Measurements from ENCODE around the gene PGF. TPM values are rescaled to one million over a fixed set of nuclear protein-coding genes. Genes with fewer than 3 reads are reported as not detected.

The PGF gene
- total RNA-seq, 1 experiment from 2014 or later: 0.71 TPM

DNA sequence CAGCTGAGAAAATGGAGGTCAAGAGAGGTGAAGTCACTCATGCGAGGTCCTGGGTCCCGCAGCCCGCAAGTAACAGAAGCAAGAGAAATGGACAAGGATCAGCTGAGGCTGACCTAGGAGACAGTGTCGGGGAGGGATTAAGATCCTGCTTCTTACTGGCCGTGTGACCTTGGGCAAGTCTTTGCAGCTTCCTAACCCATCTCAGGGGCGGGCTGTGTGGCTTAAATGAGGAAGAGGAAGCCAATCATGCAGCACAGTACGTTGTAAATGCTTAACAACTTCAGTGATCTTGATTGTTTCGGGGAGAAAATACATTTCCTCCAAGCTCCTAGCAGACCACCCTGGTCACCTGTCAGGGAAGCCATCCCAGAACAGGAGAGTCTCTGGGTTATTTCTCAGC lies 7.1 kb upstream of the PGF start:
- no peak for DNase-seq (ENCODE audit: low read depth)
- in situ Hi-C loops (cut with HindIII; ENCODE audit: low pct_unique_long_range_greater_than_20kb, low sequenced_read_pairs): no loop called here

DNA sequence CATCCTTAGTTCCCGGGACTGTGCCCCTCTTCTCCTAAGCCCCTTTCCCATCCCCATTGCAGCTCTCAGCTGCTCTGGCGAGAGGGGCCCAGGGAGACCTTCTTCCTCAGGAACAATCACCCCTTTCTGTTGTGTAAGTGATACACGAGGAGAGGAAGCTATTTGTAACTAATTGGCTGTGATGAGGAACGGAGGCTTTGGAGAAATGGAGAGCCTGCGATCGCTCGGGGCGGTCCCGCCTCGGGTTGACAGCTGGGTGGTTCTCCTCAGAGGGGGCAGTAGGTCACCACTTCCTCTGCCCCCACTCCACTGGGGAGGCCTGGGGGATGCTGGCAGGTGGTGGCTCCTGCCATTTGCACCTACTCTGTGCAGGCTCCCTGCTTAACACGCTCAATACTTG lies 6.6 kb upstream of the PGF start:
- in situ Hi-C loops (cut with HindIII; ENCODE audit: low pct_unique_long_range_greater_than_20kb, low sequenced_read_pairs): no loop called here
- no peak for DNase-seq (ENCODE audit: low read depth)

DNA sequence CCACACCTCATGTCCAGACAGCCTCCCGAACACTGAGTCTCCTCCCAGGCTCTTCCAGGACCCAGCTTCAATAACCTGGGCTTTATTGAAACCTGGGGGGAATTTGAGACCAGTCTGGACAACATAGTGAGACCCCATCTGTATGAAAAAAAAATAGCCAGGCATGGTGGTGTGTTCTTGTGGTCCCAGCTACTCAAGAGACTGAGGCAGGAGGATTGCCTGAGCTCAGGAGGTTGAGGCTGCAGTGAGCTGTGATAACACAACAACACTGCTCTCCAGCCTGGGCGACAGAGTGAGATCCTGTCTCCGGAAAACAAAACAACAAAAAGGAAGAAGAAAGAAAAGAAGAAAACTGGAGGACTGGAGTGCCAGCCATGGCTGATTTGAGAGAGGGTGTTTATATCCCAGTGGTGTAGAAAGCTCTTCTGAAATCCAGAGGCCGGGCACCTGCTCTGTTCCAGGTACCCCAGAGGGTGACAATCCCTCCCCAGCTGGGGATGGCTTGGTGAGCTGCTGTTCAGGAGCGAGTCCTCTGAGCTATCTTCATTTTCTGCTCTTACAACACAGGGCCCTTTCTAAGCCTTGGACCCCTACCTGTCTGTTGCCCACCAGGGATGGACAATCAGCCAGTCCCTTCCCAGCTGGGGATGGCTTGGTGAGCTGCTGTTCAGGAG lies 6.0 kb upstream of the PGF start:
- in situ Hi-C loops (cut with HindIII; ENCODE audit: low pct_unique_long_range_greater_than_20kb, low sequenced_read_pairs): no loop called here
- DNase-seq (ENCODE audit: low read depth): no peak

GRCh38 chr14:74960736-74961135 lies 5.3 kb upstream of the PGF start:
- in situ Hi-C loops (cut with HindIII; ENCODE audit: low pct_unique_long_range_greater_than_20kb, low sequenced_read_pairs): no loop called here
- no peak for DNase-seq (ENCODE audit: low read depth)

GRCh38 chr14:74959596-74960180 lies 4.3 kb upstream of the PGF start:
- DNase-seq (ENCODE audit: low read depth): no peak
- in situ Hi-C loops (cut with HindIII; ENCODE audit: low pct_unique_long_range_greater_than_20kb, low sequenced_read_pairs): no loop called here

- in situ Hi-C loops (cut with HindIII; ENCODE audit: low pct_unique_long_range_greater_than_20kb, low sequenced_read_pairs): no loop called here
- no peak for DNase-seq (ENCODE audit: low read depth)
These were observed 1.1 kb upstream of the PGF start for GRCh38 chr14:74956280-74957072.

DNA sequence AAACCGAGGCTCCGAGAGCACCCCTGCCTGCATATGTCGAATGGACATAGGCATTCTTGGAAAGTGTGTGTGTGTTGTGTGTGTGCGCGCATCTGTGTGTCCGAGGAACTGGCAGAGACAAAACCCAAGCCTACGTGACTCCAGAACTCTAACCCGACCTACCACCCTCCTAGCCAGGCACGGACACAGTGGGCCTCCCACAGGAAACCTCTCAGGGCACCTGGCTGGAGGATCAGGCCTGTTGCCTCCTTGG lies 556 bp upstream of the PGF start:
- in situ Hi-C loops (cut with HindIII; ENCODE audit: low pct_unique_long_range_greater_than_20kb, low sequenced_read_pairs): no loop called here
- DNase-seq (ENCODE audit: low read depth): no peak

DNA sequence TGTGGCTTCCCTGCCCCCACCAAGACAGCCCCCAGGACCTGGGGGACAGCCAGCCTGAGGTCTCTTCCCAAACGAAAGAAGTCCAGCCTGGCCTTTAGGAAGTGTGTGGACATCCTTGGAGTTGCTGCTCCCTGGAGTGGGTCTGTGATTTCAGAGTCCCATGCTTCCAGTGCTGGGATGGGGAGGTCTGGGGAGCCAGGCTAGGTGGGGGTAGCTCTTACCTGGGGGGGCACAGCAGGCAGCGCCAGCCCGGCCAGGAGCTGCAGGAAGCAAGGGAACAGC lies 509 bp downstream of the PGF start:
- in situ Hi-C loops (cut with HindIII; ENCODE audit: low pct_unique_long_range_greater_than_20kb, low sequenced_read_pairs): no loop called here
- no peak for DNase-seq (ENCODE audit: low read depth)

DNA sequence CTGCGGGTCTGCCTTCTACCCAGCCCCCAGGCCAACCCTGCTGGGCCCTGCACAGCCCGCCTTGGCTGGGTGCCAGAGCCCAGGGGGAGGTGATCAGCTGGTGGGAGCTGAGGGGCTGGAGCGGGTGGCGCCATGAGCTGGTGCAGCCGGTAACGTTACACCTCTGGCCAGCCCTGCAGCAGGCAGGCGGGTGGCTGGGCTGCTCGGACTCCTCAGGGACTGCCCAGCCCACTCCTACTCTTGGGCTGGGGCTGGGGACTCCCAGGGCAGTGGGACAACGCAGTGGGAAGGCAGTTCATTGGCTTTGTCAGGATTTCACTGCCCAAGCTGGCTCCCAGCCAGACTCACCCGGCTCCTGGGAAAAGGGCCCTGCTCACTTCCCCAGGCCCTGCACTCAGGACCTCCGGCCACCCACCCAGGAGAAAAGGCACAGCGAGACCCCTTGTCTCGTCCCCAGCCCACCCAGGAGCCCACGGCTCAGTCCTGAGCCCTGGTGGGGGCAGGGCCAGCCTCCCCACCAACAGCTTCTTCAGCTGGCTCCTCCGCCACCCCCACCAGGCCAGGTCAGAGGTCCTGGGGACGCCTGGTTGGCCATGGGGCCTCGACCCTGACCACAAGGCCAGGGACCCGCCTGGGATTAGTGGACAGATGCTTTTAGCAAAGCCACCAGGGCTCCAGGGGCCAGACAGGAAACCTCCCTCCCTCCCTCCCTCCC lies 1.0 kb downstream of the PGF start:
- in situ Hi-C loops (cut with HindIII; ENCODE audit: low pct_unique_long_range_greater_than_20kb, low sequenced_read_pairs): no loop called here

DNA sequence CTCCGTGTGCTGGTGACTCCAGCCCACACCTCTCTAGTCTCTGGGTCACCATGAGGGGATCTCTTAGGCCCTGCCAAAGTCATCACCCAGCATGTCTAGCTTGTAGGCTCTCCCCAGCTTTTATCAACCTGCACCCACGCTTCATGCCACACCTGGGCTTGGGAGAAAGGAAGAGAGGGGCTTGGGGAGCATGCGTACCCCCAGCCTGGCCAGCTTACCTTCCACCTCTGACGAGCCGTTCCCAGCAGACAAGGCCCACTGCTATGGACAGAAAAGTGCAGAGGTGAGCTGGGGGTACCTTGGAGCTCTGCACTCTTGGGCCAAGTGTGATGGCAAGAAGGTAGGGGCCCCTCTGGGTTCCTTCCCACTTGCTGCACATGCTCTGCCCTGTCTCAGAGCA lies 1.7 kb downstream of the PGF start:
- no peak for DNase-seq (ENCODE audit: low read depth)
- in situ Hi-C loops (cut with HindIII; ENCODE audit: low pct_unique_long_range_greater_than_20kb, low sequenced_read_pairs): no loop called here

More for the DNA sequence above, 1.0 kb downstream of the PGF start:
- no peak for DNase-seq (ENCODE audit: low read depth)

DNA sequence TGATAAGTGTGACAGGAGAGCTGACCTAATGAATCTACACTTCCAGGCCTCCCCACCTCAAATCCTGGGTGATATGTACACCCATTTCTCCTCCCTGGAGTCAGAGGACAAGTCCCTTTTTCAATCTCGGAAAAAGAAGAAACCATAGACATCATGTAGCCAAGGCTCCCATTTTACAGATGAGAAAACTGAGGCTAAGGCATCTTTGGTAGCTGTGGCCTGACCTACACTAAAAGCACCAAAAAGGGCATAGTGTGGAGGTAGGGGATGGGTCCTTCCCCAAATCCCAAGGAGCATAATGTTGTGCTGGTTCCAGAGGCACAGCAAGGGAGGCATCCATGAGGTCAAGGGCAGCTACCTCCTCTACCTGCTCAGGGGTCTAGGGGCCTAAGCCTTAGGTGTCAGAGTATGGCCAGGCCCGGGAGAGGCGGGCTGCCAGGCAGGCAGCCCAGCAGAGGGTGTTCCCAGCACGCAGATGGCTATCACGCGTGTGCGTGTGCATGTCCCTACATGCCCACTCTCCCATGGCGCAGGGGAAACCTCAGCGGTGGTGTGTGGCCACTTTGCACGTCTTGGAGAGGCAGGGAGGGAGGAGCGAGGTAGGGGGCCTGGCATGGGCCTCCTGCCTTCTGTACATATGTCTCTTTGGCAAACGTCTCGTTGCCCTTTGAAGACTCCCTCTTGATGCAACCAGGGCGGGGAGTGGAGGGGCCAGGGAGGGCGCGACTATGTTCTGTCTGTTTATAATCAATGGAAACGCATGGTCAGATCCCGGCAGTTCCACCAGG lies 2.5 kb downstream of the PGF start:
- in situ Hi-C loops (cut with HindIII; ENCODE audit: low pct_unique_long_range_greater_than_20kb, low sequenced_read_pairs): no loop called here

GRCh38 chr14:74952180-74952665 lies 3.2 kb downstream of the PGF start:
- in situ Hi-C loops (cut with HindIII; ENCODE audit: low pct_unique_long_range_greater_than_20kb, low sequenced_read_pairs): no loop called here
- DNase-seq (ENCODE audit: low read depth): no peak

More for the DNA sequence above, 2.5 kb downstream of the PGF start:
- DNase-seq (ENCODE audit: low read depth): no peak

DNA sequence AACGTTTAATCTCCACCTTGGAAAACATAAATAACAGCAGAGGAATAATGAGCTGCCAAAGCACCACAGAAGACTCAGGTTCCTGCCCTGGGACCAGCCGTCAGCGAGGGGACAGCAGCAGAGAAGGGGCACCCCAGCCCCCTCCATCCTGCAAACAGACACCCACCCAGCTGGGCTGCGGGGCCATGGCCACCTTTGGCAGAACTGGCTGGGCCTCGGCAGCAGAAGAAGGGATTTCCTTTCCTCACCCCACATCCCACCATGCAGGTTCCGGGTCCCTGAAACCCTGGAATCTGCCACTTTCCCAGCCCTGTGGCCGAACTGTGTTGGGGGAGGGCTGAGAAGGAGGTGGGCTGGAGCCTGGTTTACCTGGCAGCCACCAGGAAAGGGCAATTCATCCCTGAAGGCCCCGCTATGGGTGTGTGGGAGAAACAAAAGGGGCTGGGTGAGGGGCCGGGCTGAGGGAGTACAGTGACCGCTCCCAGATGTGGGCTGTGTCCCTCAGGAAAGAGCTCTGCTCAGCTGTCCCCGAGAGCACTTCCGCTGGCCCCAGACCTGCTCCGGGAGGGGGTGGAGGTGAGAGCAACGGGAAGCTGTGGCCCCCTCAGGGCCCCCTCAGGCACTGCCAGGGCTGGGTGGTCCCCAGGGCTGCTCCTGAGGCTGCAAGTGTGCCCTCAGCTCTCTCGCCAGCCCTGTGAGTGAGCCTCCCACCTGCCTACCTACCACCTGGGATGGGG lies 3.8 kb downstream of the PGF start:
- DNase-seq (ENCODE audit: low read depth): no peak
- in situ Hi-C loops (cut with HindIII; ENCODE audit: low pct_unique_long_range_greater_than_20kb, low sequenced_read_pairs): no loop called here

DNA sequence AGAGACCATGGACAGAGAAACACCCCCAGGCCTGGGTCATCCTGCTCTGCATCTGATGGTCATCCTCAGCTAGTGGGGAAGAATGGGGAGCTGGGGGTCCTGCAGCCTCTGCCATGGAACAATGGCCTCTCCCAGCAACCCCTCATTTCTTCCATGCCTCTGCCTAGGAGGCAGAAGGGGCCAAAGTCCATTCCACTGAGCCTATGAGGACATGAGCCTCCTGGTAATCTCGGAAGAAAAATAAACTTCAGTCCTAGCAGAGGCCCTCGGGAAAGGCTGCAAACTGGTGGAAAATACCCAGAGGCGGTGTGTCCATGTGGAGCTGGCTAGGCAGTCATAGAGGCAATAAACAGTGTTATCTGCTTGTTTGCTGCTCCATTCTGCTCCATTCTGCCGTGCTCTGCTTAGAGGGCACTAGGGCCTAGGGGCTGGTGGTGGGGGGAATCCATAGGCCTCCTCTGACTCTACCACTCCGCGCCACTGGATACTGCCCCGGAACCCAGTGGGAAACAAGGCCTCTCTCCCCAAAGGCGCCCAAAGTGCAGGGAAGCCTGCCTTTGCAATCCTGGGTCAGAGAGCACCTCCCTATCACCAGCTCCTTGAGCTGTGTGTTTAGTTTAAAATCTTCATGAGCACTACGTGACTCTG lies 4.5 kb downstream of the PGF start:
- peak; percentile 29 for DNase-seq (ENCODE audit: low read depth)
- in situ Hi-C loops (cut with HindIII; ENCODE audit: low pct_unique_long_range_greater_than_20kb, low sequenced_read_pairs): no loop called here

- in situ Hi-C loops (cut with HindIII; ENCODE audit: low pct_unique_long_range_greater_than_20kb, low sequenced_read_pairs): no loop called here
- no peak for DNase-seq (ENCODE audit: low read depth)
These were observed 5.4 kb downstream of the PGF start for GRCh38 chr14:74949859-74950573.

- DNase-seq (ENCODE audit: low read depth): no peak
- in situ Hi-C loops (cut with HindIII; ENCODE audit: low pct_unique_long_range_greater_than_20kb, low sequenced_read_pairs): no loop called here
These were observed 6.2 kb downstream of the PGF start for GRCh38 chr14:74949191-74949601.

Data from Caki2 (cell line).